NCI-H1436 treated with DMSO at 0.1 percent for 48 hours (cell line): ENCODE results near the gene GREM1.

ENCODE experiments used
- DNase-seq: peaks from one replicate; lab custom pipeline; 2025; lab: John Stamatoyannopoulos, UW

The GREM1 gene

DNA sequence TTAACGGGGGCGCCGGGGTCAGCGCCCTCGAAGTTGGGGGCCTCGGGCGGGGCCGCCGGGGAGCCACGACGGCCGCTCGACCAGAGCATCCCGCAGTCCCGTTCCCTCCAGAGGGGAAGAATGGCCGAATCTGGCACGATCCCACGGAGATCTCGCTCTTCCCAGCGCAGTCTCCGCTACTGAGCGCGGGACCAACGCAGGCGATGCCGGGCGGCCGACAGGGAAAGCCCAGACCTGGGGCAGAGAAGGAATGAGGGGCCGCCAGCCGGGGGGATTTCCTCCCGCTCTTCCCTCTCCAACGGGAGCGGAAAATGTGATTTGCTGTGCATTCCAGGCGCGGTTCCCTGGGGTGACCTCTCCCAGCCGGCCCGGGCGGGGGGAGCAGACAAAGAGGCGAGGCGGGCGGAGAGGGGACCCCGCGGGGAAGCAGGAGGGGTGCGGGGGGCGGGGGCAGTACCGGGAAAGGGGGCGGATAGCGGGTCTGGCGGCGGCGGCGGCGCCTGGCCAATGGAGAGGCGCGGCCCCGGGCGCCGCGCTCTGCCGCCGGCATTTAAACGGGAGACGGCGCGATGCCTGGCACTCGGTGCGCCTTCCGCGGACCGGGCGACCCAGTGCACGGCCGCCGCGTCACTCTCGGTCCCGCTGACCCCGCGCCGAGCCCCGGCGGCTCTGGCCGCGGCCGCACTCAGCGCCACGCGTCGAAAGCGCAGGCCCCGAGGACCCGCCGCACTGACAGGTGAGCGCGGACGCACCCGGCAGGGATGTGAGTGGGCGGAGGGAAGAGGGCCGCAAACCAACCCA lies at the start of gene GREM1:
GREM1 (plus strand) TSS at position 579 of the 801 bp plus-strand sequence. CDS start 12,687 bp downstream, outside the sequence.
- DNase-seq = no peak

DNA sequence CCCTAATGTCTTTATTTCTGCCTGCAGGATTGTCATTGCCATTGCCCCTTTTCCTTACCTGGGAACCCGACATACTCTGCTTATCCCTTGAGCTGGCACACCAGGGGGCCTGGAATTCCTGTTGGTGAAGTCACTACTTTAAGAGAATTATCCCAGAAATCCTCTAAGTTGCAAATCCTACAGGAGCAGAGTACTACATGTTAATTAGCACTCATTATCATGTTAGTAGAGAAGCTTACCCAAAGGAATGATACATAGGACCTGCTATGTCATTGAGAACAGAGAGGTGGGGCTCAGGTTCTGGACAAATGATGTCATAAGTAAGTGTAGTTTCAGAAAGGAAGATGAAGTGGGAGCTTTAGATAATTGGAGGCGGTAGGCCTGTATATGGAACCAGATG lies 48.9 kb upstream of the GREM1 start:
- DNase-seq = no peak

DNA sequence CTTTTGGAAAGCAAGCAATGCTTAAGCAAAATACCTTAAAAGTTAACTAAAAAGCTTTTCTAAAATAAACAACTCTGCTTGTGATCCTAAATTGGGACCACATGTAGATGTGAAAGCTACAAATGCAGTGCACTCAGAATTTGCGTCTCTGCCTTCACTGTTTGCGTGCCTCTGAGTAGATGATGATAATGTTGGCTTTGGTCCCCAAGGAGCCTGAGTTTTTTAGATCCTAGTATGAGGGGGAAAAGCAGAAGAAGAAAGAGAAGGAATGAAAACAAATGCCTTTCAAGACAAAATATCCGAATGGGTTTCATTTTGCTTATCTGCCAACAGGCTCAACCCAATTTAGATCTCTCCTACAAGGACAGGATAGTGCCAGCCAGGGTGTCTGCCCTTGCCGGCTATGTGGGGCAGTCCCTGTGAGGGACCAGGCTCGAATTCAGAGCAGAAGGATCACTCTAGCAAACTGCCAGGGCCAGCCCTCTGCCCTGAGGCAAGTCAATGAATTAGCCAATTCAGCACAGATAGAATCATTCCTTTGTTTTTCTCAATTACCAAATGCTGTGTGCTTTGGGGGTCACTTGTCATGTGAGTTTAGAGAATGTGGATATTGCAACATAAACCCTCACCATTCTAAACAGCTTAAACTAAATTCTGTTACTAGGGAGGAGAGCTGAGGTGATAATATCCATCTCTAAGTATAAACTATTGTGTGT lies 47.8 kb upstream of the GREM1 start:
- no peak for DNase-seq

DNA sequence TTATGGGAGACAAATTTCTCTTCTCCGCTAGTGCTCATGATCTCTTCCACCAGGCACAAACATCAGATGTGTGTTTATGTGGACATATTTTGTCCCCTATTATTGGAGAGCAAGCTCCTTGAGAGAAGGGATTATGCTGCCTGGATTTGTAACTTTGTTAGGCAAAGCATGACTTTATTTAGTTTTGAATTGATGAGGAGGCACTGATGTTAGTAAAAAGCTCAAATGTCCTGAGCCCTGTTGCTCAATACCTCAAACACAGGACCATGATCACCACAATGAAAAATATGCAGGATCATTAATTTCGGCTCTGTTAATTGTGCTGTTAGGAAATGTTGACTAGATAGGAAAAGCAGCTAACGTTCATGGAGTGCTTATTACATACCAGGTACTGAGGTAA lies 47.2 kb upstream of the GREM1 start:
- no peak for DNase-seq

- DNase-seq = no peak
Observed at GRCh38 chr15:32671339-32672325, 46.2 kb upstream of the GREM1 start.

DNA sequence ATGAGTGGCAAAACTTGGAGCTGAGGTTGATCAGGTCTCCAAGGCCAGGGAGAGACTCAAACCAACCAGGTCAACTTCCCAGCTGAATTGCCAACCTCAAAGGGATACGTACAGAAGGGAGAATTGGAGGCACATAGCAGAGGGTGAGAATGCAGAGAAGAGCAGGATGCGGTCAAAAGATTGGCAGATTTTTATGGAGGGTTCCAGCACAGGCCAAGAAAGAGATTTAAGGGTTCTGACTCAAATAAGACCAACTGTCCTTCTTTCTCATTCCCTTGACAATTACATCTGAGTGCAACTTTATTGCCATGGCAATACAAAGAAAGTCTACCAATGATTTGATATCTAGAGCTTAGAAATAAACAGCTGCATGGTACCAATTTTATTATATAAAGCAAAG lies 43.1 kb upstream of the GREM1 start:
- DNase-seq = no peak

GRCh38 chr15:32675466-32675865 lies 42.3 kb upstream of the GREM1 start:
- no peak for DNase-seq

GRCh38 chr15:32676169-32676568 lies 41.6 kb upstream of the GREM1 start:
- DNase-seq = no peak

DNA sequence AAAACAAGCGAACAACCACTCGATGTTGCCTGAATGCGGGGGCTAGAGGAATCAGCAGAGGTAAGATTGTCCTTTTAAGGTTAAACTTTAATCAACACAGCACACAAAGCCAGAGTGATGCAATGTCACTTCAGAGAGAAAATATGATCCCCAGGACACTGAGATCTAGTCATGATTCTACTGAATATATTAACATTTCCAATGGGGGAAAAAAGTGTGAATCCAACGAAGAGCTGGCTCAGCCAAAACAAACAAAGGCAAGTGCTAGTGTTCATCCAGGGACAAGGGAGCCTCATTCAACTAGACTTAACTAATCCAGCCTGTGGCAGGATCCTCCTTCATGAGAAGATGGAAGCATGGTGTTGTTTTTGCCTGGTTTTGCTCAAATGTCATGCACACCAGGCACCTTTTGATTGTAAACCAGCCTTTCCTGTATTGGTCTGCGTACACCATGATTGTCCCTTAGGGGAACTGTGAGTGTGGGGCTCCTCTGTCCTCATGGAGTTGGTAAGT lies 40.5 kb upstream of the GREM1 start:
- peak; percentile 16 for DNase-seq

DNA sequence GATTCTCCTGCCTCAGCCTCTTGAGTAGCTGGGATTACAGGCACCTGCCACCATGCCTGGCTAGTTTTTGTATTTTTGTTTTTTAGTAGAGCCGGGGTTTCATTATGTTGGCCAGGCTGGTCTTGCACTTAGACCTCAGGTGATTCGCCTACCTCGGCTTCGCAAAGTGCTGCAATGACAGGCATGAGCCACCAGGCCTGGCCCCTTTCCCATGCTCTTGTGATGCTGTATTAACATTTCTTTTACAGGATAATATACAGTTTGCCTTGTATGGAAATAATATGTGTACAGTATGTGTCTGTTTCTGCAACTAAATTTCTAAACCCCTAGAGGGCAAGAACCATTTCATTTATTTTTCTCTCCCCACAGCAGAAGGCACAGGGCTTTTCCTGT lies 38.5 kb upstream of the GREM1 start:
- DNase-seq = no peak

GRCh38 chr15:32682569-32682968 lies 35.2 kb upstream of the GREM1 start:
- DNase-seq = no peak

- DNase-seq = no peak
Observed at GRCh38 chr15:32682977-32683630, 34.7 kb upstream of the GREM1 start.

DNA sequence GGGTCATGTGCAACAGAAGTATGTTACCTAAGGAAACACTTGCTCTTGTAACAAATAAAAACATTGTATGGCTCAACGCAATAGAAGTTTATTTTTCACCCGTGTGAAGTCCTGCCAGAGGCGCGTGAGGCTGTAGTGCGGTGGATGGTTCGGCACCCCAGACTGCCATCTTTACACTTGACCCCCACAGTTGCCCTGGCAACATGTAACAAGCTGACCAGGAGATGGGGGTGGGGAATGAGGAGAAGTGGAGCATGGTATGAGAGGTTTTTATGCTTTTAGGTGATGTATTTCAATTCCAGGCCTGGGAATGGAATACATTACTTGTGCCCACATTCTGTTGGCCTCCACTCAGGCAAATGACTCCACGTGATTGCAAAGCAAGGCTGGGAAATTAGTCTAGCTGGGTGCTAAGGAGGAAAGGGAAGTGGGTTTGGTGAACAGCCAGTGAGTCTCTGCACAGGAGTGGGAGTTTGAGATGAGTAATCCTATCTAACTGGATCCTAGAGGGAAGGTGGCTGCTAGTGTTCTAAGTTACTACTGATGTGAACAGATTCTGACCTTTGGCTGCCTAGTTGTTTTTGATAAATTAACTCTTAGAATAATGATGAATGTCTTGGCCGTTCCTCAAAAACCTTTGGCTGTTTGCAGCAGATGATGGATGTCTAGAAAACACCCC lies 33.8 kb upstream of the GREM1 start:
- no peak for DNase-seq

DNA sequence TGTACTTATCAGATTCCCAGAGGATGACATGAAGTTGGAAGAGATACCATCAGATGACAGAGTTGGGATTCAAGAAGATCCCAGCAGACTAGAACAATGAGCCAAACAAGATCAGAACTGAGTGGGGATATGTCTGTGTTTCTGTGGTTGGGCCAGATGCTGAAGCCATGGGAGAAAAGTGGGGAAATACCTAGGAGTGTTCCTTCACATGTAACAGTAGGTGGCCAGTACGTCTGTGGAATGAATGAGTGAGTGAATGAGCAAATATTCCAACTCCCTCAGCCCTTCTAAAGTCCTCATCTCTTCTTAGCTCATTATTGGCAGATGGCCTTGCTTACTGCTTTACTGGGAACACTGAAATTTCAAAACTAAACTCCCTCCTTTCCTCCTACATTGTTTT lies 32.2 kb upstream of the GREM1 start:
- no peak for DNase-seq

GRCh38 chr15:32687556-32687955 lies 30.2 kb upstream of the GREM1 start:
- no peak for DNase-seq

DNA sequence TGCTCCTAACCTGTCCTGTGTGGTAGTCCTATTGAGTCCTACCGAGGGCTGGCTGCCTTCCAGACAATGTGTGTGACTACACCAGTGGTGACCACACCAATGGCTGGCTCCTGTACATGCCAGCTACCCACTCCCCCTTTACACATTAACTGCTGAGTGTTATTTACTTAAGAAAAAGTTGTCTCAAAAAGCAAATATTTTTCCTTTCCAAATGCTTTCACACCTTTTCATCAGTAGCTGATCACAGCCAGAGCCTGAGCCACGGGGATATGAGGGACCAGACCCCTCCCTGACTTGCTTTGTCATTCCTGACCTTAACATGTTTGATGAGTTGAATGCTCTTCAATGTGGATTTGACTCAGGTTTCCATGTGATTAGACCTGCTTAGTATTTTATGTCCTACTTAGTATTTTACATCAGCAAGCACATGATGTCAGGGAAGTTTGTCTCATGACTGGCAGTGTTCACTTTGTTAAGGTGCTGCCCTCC lies 29.6 kb upstream of the GREM1 start:
- no peak for DNase-seq

- no peak for DNase-seq
Observed at GRCh38 chr15:32690941-32691688, 26.7 kb upstream of the GREM1 start.

- no peak for DNase-seq
Observed at GRCh38 chr15:32691689-32692038, 26.1 kb upstream of the GREM1 start.

- no peak for DNase-seq
Observed at GRCh38 chr15:32692286-32692685, 25.5 kb upstream of the GREM1 start.
